ENCODE results near the gene GGACT. TPM values are rescaled to one million over a fixed set of nuclear protein-coding genes. Genes with fewer than 3 reads are reported as not detected.

The GGACT gene
- total RNA-seq, 1 donor from 2014 or later = 1.3 TPM

DNA sequence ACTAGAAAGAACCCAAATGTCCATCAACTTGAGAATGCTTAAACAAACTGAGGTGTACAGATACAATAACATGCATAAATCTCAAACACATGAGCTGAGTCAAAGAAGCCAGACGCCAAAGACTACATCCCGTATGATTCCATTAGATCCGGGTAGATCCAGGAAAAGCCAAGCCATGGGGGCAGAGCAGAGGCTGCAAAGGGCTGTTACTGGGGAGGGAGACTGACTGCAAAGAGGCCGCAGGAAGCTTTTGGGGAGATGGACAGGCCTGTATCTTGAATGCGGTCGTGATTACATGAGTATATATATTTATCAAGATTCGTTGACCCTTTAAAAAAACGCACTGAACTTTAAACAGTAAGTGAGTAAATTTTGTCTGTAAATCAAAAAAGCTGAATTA lies 28.7 kb downstream of the GGACT start:
- Mint-ChIP-seq H3K4me1 (peaks cover under 1% of the 10 kb centered on the region), H3K27ac (no peak overlapping the region), H3K9me3 (no peaks in the 10 kb centered on the region), H3K4me3 (no peak overlapping the region), H3K27me3 (ENCODE audit: insufficient read depth, low read depth) (no peaks in the 10 kb centered on the region), H3K36me3 (no peaks in the 10 kb centered on the region)
- Histone ChIP-seq H3K4me1 (no peaks in the 10 kb centered on the region), H3K36me3 (no peaks in the 10 kb centered on the region), H3K9ac (no peak overlapping the region), H3K27me3 (no peaks in the 10 kb centered on the region), H3K27ac (no peak overlapping the region), H3K4me3 (no peak overlapping the region), H3K4me2 (no peak overlapping the region), H2AFZ (replicated peaks) (no peak overlapping the region), H4K20me1 (ENCODE audit: low read depth) (no peaks in the 10 kb centered on the region), H3F3A (ENCODE audit: low read depth) (no peaks in the 10 kb centered on the region), H3K9me3 (ENCODE audit: low read depth) (no peaks in the 10 kb centered on the region), H3K79me2 (ENCODE audit: low read depth) (no peaks in the 10 kb centered on the region)
- no peak for DNase-seq (ENCODE audit: low spot score)
- no peak for TF ChIP-seq EZH2 (IDR thresholded peaks at IDR 0.05)
- no peak for TF ChIP-seq EZH2phosphoT487 (IDR thresholded peaks at IDR 0.05)
- TF ChIP-seq, protein P1, sequence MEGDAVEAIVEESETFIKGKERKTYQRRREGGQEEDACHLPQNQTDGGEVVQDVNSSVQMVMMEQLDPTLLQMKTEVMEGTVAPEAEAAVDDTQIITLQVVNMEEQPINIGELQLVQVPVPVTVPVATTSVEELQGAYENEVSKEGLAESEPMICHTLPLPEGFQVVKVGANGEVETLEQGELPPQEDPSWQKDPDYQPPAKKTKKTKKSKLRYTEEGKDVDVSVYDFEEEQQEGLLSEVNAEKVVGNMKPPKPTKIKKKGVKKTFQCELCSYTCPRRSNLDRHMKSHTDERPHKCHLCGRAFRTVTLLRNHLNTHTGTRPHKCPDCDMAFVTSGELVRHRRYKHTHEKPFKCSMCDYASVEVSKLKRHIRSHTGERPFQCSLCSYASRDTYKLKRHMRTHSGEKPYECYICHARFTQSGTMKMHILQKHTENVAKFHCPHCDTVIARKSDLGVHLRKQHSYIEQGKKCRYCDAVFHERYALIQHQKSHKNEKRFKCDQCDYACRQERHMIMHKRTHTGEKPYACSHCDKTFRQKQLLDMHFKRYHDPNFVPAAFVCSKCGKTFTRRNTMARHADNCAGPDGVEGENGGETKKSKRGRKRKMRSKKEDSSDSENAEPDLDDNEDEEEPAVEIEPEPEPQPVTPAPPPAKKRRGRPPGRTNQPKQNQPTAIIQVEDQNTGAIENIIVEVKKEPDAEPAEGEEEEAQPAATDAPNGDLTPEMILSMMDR (IDR thresholded peaks at IDR 0.05) = no peak

DNA sequence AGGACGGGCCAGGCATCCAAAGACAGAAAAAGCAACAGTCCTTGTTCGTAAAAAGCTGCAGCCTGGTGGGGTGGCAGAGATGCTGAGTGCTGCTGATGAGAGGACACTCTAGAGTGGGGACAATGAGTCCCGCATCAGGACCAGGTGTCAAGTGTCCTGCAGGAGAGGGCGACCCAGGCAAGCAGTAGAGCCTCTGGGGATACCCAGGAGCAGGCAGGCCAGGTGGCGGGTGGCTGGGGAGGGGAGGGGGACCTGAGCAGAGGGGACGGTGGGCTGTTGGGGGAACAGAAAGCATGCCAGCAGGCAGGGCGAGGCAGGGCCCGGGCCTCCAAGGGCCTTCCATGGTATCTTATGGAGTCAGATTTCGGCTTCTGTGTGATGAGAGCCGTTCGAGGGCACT lies 35.8 kb downstream of the GGACT start:
- H3K27ac ChIP-seq = no peak overlapping the region
- H3K27me3 ChIP-seq = no peaks in the 10 kb centered on the region
- Mint-ChIP-seq H3K4me1 (peaks cover 15% of the 10 kb centered on the region), H3K9me3 (no peaks in the 10 kb centered on the region), H3K4me3 (no peak overlapping the region), H3K27me3 (ENCODE audit: insufficient read depth, low read depth) (peaks cover 2% of the 10 kb centered on the region), H3K36me3 (no peaks in the 10 kb centered on the region), H3K27ac (no peak overlapping the region)
- H2AFZ ChIP-seq (replicated peaks) = no peak overlapping the region
- TF ChIP-seq, protein P1 (IDR thresholded peaks at IDR 0.05) = no peak
- no peak for TF ChIP-seq EZH2phosphoT487 (IDR thresholded peaks at IDR 0.05)
- TF ChIP-seq EZH2 (IDR thresholded peaks at IDR 0.05) = no peak
- H3K9ac ChIP-seq = no peak overlapping the region
- H3K79me2 ChIP-seq (ENCODE audit: low read depth) = no peaks in the 10 kb centered on the region
- H3F3A ChIP-seq (ENCODE audit: low read depth) = no peaks in the 10 kb centered on the region
- no peak overlapping the region for H3K4me2 ChIP-seq
- H3K9me3 ChIP-seq (ENCODE audit: low read depth) = no peaks in the 10 kb centered on the region
- no peak overlapping the region for H3K4me3 ChIP-seq
- no peak for DNase-seq (ENCODE audit: low spot score)
- peaks cover 10% of the 10 kb centered on the region for H3K4me1 ChIP-seq
- no peaks in the 10 kb centered on the region for H3K36me3 ChIP-seq
- H4K20me1 ChIP-seq (ENCODE audit: low read depth) = no peaks in the 10 kb centered on the region

DNA sequence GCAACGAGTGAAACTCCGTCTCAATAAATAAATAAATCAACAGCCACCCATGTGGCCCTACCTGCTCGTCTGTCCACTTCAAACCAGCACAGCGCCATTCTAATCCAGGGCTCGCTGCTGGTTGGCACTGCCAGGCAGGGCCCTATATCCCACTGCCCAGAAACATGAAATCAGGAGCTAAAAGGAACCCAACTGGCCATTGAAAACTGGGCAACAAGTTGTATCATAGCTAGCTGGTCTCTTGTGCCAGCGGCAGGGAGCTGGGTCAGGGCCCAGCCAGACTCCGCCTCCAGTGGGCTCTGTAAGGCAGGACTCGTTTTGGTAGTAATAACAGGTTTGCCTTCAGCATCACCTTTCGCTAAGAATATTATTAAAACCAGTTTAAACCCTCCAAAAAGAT lies 39.3 kb downstream of the GGACT start:
- Histone ChIP-seq H3K4me2 (no peak overlapping the region), H3K36me3 (no peaks in the 10 kb centered on the region), H3K9me3 (ENCODE audit: low read depth) (no peaks in the 10 kb centered on the region), H4K20me1 (ENCODE audit: low read depth) (no peaks in the 10 kb centered on the region), H3K4me3 (no peak overlapping the region), H3F3A (ENCODE audit: low read depth) (no peaks in the 10 kb centered on the region), H2AFZ (replicated peaks) (no peak overlapping the region), H3K27ac (no peak overlapping the region), H3K9ac (no peak overlapping the region), H3K79me2 (ENCODE audit: low read depth) (no peaks in the 10 kb centered on the region), H3K4me1 (peaks cover 10% of the 10 kb centered on the region), H3K27me3 (no peaks in the 10 kb centered on the region)
- DNase-seq (ENCODE audit: low spot score) = no peak
- Mint-ChIP-seq H3K27me3 (ENCODE audit: insufficient read depth, low read depth) (peaks cover 10% of the 10 kb centered on the region), H3K4me1 (peaks cover 24% of the 10 kb centered on the region), H3K9me3 (no peaks in the 10 kb centered on the region), H3K4me3 (no peak overlapping the region), H3K36me3 (no peaks in the 10 kb centered on the region), H3K27ac (no peak overlapping the region)
- TF ChIP-seq, protein P1 (IDR thresholded peaks at IDR 0.05) = no peak
- TF ChIP-seq EZH2 (IDR thresholded peaks at IDR 0.05) (no peak), EZH2phosphoT487 (IDR thresholded peaks at IDR 0.05) (no peak)

All from neural progenitor cell (in vitro differentiated cells).